RPMI7951 (cell line): ENCODE data around the gene RRP36. TPM values are rescaled to one million over a fixed set of nuclear protein-coding genes. Genes with fewer than 3 reads are reported as not detected.
A peak's percentile ranks its signal among the peaks of the same experiment; 100 is the strongest.

Experiments used
- DNase-seq: peaks from one replicate; pipeline ENCODE4 v3.0.0-alpha.2; 2012; ENCODE audit warnings: low read depth
- total RNA-seq: library from RNA; depleted of rRNA; stranded (reverse); fragments of >200 nt; shearing (Covaris generic); gene quantifications from 2 replicates; pipeline ENCODE4 v1.2.3, GENCODE V29; 2014; rRNA removed

Gene RRP36
- total RNA-seq, 1 experiment from 2014 or later: 117 TPM

DNA sequence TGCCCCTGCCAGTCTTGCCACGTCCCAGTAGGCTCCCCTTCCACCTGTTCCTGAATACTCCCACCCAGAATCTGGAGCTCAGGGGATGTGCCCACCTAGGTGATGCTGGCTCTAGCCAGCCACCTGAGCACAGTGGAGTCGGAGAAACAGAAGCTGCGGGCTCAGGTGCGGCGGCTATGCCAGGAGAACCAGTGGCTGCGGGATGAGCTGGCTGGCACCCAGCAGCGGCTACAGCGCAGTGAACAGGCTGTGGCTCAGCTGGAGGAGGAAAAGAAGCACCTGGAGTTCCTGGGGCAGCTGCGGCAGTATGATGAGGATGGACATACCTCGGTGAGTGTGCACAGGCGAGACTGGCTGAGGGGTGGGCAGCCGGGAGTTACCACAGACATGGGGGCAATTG lies 41.4 kb downstream of the RRP36 start:
- DNase-seq: no peak

DNA sequence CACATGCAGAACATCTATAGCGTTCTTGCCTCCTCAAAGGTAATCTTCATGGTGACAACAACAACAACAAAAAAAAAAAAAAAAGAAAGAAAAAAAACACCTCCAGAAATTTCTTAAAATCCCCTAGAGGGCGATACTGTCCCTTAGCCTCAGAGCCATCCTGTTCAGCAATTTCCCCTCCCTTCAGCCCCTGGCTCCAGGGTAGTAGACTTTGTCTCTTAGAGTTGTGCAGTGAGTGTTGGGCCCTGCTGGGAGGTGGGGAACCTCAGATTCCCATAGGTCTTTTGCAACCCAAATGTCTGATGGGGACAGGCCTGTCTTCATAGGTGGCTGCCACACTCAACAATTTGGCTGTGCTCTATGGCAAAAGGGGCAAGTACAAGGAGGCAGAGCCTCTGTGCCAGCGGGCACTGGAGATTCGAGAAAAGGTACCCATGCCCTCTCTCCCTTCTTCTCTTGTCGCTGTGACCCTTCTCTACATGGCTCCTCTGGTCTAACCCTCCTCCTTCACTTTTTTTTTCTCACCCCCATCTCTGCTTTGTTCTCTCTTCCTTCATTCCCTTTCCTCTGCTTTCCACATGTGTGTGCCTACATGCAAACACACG lies 48.7 kb downstream of the RRP36 start:
- peak; percentile 65 for DNase-seq

DNA sequence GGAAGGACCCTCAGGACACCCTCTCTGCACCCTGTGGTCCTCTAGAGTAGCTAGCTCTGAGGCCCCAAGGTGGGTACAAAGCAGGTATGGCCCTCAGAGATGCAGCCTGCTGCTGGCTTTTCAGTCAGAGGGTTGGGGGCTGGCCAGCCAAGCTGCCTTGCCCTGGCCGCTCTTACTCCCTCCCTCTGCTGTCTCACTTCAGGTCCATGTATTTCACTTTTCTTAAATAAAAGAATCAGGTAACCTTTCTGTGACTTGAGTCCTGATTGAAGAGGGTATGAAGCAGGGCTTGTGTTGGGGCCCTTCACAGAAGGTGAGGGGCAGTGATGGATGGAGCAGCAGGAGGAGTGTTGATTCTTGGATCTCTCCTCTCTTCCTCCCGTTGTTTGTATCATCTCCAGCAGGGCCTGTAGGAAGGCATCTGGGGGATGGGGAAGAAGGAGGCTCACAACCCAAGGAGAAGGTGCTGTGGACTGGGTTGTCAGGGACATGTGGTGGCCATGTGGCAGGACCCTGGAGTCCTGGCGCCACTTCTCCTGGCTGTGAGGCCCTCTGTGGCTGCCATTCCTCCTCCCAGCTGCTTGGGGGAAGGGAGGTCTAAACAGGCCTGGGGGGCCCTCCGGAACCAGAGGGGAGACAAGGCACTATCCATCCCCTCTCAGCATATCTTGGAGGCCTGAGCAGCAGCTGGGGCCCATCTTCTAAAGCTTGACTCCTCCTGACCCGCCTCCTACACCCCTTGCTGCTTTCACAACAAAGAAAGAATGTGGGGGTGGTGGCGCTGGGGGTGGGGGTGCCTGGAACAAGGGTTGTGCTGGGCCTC lies 53.6 kb downstream of the RRP36 start:
- peak; percentile 59 for DNase-seq

DNA sequence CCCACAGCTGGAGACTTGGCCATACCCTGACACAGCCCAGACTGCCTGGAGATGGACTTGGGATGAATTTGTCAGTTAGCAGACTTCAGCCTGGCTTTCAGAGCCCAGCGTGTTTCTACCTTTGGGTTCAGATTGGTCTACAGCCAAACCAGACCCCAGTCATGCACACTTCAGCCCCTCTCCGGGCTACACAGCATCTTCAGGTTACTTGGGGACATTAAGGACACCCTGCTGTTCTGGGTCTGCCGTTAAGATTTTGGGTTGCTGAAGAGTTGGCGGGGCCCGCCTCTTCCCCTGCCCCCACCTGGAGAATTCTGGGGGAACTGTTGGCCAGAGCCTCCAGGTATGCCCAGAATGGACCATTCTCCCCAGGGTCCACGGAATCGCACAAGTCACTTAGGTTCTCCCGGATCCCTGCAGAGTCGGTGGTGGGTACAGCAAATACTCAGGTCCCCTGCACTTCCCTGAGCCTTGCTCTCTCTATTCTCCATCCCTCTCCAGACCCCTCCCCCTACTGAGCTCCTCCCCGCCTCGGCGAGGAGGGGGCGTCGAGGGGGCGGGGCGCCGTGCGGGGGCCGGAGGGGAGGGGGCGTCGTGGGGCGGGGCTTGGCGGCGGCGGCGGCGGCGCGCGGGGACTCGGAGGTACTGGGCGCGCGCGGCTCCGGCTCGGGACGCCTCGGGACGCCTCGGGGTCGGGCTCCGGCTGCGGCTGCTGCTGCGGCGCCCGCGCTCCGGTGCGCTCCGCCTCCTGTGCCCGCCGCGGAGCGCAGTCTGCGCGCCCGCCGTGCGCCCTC lies 54.4 kb downstream of the RRP36 start, which contains the start of gene PTK7:
Gene PTK7, plus strand, starts transcription at position 645 of the 794 bp plus-strand sequence. CDS start 175 bp downstream, outside the sequence.
- DNase-seq: peak; percentile 53

DNA sequence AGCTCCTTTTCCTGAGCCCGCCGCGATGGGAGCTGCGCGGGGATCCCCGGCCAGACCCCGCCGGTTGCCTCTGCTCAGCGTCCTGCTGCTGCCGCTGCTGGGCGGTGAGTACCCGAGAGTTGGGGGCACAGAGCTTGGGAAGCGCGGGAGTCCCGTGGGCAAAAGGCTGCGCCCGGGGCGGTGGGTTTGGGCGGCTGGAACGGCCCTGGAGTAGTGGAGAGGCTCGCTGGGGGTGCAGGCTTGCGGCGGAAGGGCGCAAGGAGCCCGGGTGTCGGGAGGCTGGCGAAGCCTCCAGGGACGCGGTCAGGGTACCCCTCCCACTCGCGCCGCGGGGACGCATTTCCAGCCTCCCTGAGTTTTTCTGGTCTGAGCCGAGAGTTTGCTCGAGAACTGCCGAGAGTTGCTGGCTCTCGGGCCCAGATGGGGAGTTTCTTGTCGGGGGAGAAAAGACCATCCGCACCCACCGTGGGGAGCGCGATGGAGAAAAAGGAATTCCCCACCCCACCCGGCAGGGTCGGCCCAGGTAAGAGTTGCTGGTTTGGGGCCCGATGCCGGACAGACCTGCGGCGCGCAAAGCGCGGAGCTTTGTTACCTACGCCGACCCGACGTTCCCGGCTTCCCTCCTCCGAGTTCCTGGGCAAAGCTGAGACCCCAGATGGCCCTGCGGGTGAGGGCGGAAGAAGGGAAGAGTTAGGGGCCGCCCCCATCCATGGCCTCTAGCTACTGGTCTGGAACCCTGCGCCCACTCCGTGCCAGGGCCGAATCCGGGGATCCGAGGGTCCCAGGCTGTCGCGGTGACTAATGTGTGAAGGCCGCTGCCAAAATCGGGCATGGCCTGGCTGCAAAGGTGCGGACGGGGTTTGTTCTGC lies 55.3 kb downstream of the RRP36 start:
- peak; percentile 44 for DNase-seq

DNA sequence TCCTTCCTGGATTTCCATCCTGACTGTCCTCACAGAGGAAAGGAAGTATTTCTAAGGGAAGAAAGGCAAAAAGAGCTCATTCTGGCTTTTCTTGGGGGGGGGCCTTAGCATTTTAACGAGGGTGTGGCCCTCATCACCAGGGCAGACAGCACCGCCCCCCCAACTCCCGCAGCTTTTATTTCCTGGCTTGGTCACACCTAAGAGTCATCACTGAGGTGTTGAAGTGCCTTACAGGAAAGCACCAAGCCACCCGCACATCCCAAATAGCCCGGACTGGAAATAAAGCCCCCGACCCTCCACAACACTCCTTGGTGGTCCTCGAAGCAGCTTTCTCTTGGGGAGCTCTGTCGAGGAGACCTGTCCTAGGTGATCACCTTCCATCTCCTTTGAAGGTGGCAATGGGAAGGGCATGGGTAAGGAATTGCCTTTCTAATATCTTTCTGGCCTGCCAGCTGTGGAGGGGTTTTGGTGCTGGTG lies 55.9 kb downstream of the RRP36 start:
- no peak for DNase-seq

DNA sequence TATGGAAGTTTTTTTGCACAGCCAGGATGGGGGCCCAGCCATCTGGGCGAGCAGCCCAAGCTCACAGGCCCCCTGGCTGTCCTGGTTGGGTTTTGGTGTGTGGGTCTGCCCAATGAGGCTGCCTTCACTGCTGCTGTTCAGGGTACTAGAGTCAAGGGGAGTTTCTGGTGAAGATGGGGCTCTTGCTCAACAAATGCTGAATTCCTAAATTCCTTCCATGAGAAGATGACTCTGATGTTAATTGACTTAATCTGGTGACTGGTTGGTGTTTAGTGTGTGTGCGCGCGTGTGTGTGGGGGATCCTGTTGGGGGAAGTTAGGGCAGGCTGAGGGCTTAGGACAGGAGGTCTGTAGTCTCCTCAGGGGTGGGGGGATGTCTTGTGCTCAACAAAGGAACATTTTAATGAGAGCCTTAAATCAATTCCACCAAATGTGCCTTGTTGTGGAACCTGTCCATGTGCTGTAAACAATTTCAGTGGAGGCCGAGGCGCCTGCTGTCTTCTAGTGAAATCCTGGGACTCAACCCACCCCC lies 56.6 kb downstream of the RRP36 start:
- peak; percentile 51 for DNase-seq

DNA sequence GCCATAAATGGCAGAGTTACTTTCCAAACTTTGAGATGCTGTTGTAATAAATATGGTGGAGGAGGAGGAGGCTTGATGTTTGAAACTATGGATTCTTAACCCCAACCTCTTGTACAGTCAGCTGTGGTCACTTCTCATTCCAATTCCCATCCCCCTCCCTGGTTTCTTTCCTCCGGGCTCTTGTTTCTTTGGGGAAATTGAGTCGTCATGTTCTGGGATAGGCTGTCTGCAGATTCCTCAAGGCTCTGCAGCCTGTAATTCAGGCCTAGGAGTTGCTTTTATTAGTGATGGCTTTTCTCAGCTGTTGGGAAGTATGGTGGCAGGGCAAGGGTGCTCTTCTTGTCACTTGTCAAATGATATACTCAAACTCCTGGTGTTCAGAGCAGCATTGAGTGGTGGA lies 57.3 kb downstream of the RRP36 start:
- peak; percentile 68 for DNase-seq

Other genes with a start within 250 kb of the RRP36 start
- gene BICRAL, start 239.6 kb upstream of the RRP36 start, total RNA-seq: 4.2 and 4.4 TPM in 2 replicates
- gene RPL7L1, start 142.0 kb upstream of the RRP36 start, total RNA-seq: 142 and 157 TPM in 2 replicates
- gene PTCRA, start 105.6 kb upstream of the RRP36 start, total RNA-seq: not detected in 2 replicates
- gene CNPY3, start 92.1 kb upstream of the RRP36 start, total RNA-seq: 70.0 and 83.3 TPM in 2 replicates
- gene GNMT, start 60.9 kb upstream of the RRP36 start, total RNA-seq: 0.12 TPM in 1 of 2 replicates, not detected in the other
- gene PEX6, start 42.4 kb upstream of the RRP36 start, total RNA-seq: 16.5 and 18.1 TPM in 2 replicates
- gene PPP2R5D, start 37.1 kb upstream of the RRP36 start, total RNA-seq: 81.0 and 98.6 TPM in 2 replicates
- gene MEA1, start 7.7 kb upstream of the RRP36 start, total RNA-seq: 131 and 184 TPM in 2 replicates
- 69.3 and 89.0 TPM in 2 replicates for gene KLHDC3, start 7.4 kb upstream of the RRP36 start, total RNA-seq
- 16.5 and 18.2 TPM in 2 replicates for gene CUL7, start 32.2 kb downstream of the RRP36 start, total RNA-seq
- 50.0 and 54.3 TPM in 2 replicates for gene MRPL2, start 37.8 kb downstream of the RRP36 start, total RNA-seq
- 9.4 and 12.3 TPM in 2 replicates for gene KLC4, start 38.0 kb downstream of the RRP36 start, total RNA-seq
- gene PTK7, start 54.7 kb downstream of the RRP36 start, total RNA-seq: 59.6 and 66.4 TPM in 2 replicates
- 10.7 and 16.7 TPM in 2 replicates for gene SRF, start 149.6 kb downstream of the RRP36 start, total RNA-seq
- 6.6 and 9.9 TPM in 2 replicates for gene CUL9, start 160.6 kb downstream of the RRP36 start, total RNA-seq
- 50.3 and 74.5 TPM in 2 replicates for gene DNPH1, start 207.9 kb downstream of the RRP36 start, total RNA-seq
- gene TTBK1, start 221.9 kb downstream of the RRP36 start, total RNA-seq: not detected in 2 replicates